HepG2 (cell line): Measurements from ENCODE around the gene NELFCD. TPM values are rescaled to one million over a fixed set of nuclear protein-coding genes. Genes with fewer than 3 reads are reported as not detected.
A peak's percentile ranks its signal among the peaks of the same experiment; 100 is the strongest.

Experiments
- GABPA ChIP-seq, 2 experiments: IDR thresholded peaks; 2 replicates each; pipeline ENCODE4 v1.6.1; 2011 to 2016; ENCODE audit warnings: low read depth in 2 of 2, low read length in 1 of 2, missing biosample characterization in 1 of 2, missing genetic modification characterization in 1 of 2
- GFI1 ChIP-seq: sonication (generic); formaldehyde crosslinking; IDR thresholded peaks from 2 replicates; pipeline ENCODE4 v1.5.0; 2020; ENCODE audit warnings: missing genetic modification reagents, mild to moderate bottlenecking, borderline replicate concordance
- HIVEP1 ChIP-seq: sonication (generic); formaldehyde crosslinking; IDR thresholded peaks from 2 replicates; pipeline ENCODE4 v1.4.0; 2020; ENCODE audit warnings: mild to moderate bottlenecking, missing genetic modification reagents
- MED8 ChIP-seq: sonication (generic); formaldehyde crosslinking; IDR thresholded peaks from 2 replicates; pipeline ENCODE4 v1.8.1; 2023; ENCODE audit warnings: mild to moderate bottlenecking, missing genetic modification reagents; ENCODE audit not compliant: insufficient replicate concordance
- NCOR1 ChIP-seq: fragments of 200-600 bp; sonication (generic); IDR thresholded peaks from 2 replicates; pipeline ENCODE4 v1.7.0; 2017; ENCODE audit warnings: antibody characterized with exemption, low read length, borderline replicate concordance
- NFATC3 ChIP-seq: sonication (generic); formaldehyde crosslinking; IDR thresholded peaks from 2 replicates; pipeline ENCODE4 v1.5.1; 2020; ENCODE audit warnings: mild to moderate bottlenecking, missing genetic modification reagents
- NONO ChIP-seq, 2 experiments: fragments of 450-650 bp in 1 of 2; sonication (generic) in 1 of 2; formaldehyde crosslinking in 1 of 2; IDR thresholded peaks in 1 of 2; conservative IDR thresholded peaks in 1 of 2; 2 replicates each; pipeline versions ENCODE4 v1.6.1 to v1.8.0; 2017 to 2022; ENCODE audit warnings: mild to moderate bottlenecking in 1 of 2, missing genetic modification reagents in 1 of 2, moderate library complexity in 1 of 2
- NR1H2 ChIP-seq: sonication (generic); formaldehyde crosslinking; IDR thresholded peaks from 2 replicates; pipeline ENCODE4 v1.8.1; 2022; ENCODE audit warnings: low read depth, missing genetic modification reagents, borderline replicate concordance
- PHF21A ChIP-seq: sonication (generic); formaldehyde crosslinking; IDR thresholded peaks from 2 replicates; pipeline ENCODE4 v1.5.0; 2020; ENCODE audit warnings: mild to moderate bottlenecking, missing genetic modification reagents
- SP1 ChIP-seq, 2 experiments: fragments of 450-650 bp in 1 of 2; sonication (generic) in 1 of 2; formaldehyde crosslinking in 1 of 2; IDR thresholded peaks; 2 replicates each; pipeline versions ENCODE4 v1.4.0 to v1.6.1; 2016 to 2020; ENCODE audit warnings: missing genetic modification reagents in 1 of 2
- ZIK1 ChIP-seq: sonication (generic); formaldehyde crosslinking; IDR thresholded peaks from 2 replicates; pipeline ENCODE4 v1.5.0; 2020; ENCODE audit warnings: mild to moderate bottlenecking, low read depth, missing genetic modification reagents, borderline replicate concordance
- ZNF124 ChIP-seq: sonication (generic); formaldehyde crosslinking; IDR thresholded peaks from 2 replicates; pipeline ENCODE4 v1.4.0; 2020; ENCODE audit warnings: missing genetic modification reagents
- ZNF24 ChIP-seq: fragments of 450-650 bp; IDR thresholded peaks from 2 replicates; pipeline ENCODE4 v1.6.1; 2017; ENCODE audit warnings: antibody characterized with exemption, mild to moderate bottlenecking
- ZNF280B ChIP-seq: sonication (generic); formaldehyde crosslinking; IDR thresholded peaks from 2 replicates; pipeline ENCODE4 v1.5.0; 2020; ENCODE audit warnings: missing genetic modification reagents, mild to moderate bottlenecking, borderline replicate concordance
- ZNF574 ChIP-seq: sonication (generic); formaldehyde crosslinking; IDR thresholded peaks from 2 replicates; pipeline ENCODE4 v1.4.0; 2020; ENCODE audit warnings: missing genetic modification reagents
- ZNF598 ChIP-seq: sonication (generic); formaldehyde crosslinking; IDR thresholded peaks from 2 replicates; pipeline ENCODE4 v1.5.1; 2020; ENCODE audit warnings: mild to moderate bottlenecking, missing genetic modification reagents, borderline replicate concordance
- ZNF619 ChIP-seq: sonication (generic); formaldehyde crosslinking; IDR thresholded peaks from 2 replicates; pipeline ENCODE4 v1.4.0; 2020; ENCODE audit warnings: mild to moderate bottlenecking, missing genetic modification reagents
- ZNF777 ChIP-seq: sonication (generic); formaldehyde crosslinking; IDR thresholded peaks from 2 replicates; pipeline ENCODE4 v1.4.0; 2020; ENCODE audit warnings: missing genetic modification reagents
- ZUFSP ChIP-seq: sonication (generic); formaldehyde crosslinking; IDR thresholded peaks from 2 replicates; pipeline ENCODE4 v1.9.0; 2021; ENCODE audit warnings: missing genetic modification reagents, mild to moderate bottlenecking, borderline replicate concordance
- polyA plus RNA-seq, 8 experiments: library from polyadenylated mRNA; depleted of rRNA in 3 of 8; stranded (reverse) in 7 of 8; unstranded in 1 of 8; fragments of >200 nt; fragmentation: Illumina TruSeq in 4 of 8; extraction: Trizol in 4 of 8; gene quantifications; 2 replicates each; pipeline versions ENCODE4 v1.2.1 to v1.2.3, GENCODE V29; 2011 to 2016; ENCODE audit warnings: low read depth in 4 of 8, missing spikeins in 1 of 8, mixed read lengths in 1 of 8; ENCODE audit not compliant: insufficient read depth in 1 of 8
- total RNA-seq, 5 experiments: library from RNA; depleted of rRNA; stranded (reverse); fragments of >200 nt; fragmentation: Illumina TruSeq; extraction: Trizol; gene quantifications; 2 replicates each; pipeline ENCODE4 v1.2.3, GENCODE V29; 2016; ENCODE audit warnings: low read depth in 1 of 5
- TF ChIP-seq, protein P1 (sequence below): sonication (generic); formaldehyde crosslinking; IDR thresholded peaks from 2 replicates; pipeline ENCODE4 v1.4.0; 2020; ENCODE audit warnings: missing genetic modification reagents

Gene NELFCD
- total and polyA plus RNA-seq, 2 of the 13 experiments (the other 11 are each of a cell fraction or from before 2014, with no cell fraction given) = 159 to 203 TPM

DNA sequence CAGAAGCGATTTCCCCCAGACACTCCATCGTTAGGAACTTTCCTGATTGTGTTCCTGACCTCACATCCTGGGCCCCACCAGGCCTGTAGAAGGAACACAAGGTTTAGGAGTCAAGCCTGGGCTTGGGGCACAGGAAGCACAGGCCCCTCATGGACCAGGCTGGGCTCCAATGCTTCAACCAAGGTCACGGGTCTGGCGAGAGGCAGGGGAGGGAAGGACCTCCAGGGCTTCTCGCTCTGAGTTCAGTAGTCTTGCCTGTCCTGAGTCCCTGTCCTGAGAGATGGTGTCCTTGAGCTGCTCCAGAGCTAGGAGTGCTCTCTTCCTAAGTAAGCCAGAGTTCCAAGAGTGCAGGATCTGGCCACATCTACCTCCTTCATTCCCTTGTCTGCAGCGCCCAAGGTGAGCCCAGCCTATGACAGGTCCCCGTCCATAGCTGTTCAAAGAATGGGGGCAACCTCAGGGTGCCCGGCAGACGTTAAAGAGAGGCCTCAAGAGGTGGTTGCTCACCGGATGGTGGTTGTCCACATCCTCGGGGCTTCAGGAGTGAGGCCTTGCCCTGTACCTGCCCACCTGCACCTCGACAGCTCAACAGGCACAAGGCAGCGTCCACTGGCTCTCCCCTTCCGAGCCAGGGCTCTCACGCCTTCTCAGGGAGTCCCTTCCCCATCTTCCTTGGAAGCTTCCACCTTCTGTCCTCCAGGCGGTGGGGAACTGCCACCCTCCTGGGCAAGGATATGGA is 36.6 kb downstream of the NELFCD start (continued):
- no peak for TF ChIP-seq ZUFSP (CRISPR knock-in tag)
- TF ChIP-seq NFATC3 (CRISPR knock-in tag) = no peak
- no peak for TF ChIP-seq PHF21A (CRISPR knock-in tag)
- TF ChIP-seq NR1H2 (CRISPR knock-in tag) = no peak
- TF ChIP-seq ZNF598 (CRISPR knock-in tag) = peak; percentile 66; the same call in 1 of the 2 replicates
- no peak for TF ChIP-seq NONO (IDR thresholded peaks at IDR 0.05)
- no peak for TF ChIP-seq NONO (CRISPR knock-in tag; conservative IDR thresholded peaks at IDR 0.05)
- TF ChIP-seq HIVEP1 (CRISPR knock-in tag) = 0 out of 2 replicates have a peak, but pooled peaks have one; percentile 32
- TF ChIP-seq NCOR1 = no peak
- peak; percentile 71; the same call in 1 of the 2 replicates for TF ChIP-seq ZIK1 (CRISPR knock-in tag)
- no peak for TF ChIP-seq SP1 (IDR thresholded peaks at IDR 0.05)
- no peak for TF ChIP-seq SP1 (CRISPR knock-in tag; IDR thresholded peaks at IDR 0.05)
- 0 out of 2 replicates have a peak, but pooled peaks have one; percentile 77 for TF ChIP-seq ZNF280B
- TF ChIP-seq GABPA (IDR thresholded peaks at IDR 0.05; ENCODE audit: low read depth, low read length) = no peak
- no peak for TF ChIP-seq GABPA (CRISPR knock-in tag; IDR thresholded peaks at IDR 0.05; ENCODE audit: low read depth)
- TF ChIP-seq ZNF777 (CRISPR knock-in tag) = no peak
- 0 out of 2 replicates have a peak, but pooled peaks have one; percentile 17 for TF ChIP-seq ZNF574
- TF ChIP-seq, protein P1, sequence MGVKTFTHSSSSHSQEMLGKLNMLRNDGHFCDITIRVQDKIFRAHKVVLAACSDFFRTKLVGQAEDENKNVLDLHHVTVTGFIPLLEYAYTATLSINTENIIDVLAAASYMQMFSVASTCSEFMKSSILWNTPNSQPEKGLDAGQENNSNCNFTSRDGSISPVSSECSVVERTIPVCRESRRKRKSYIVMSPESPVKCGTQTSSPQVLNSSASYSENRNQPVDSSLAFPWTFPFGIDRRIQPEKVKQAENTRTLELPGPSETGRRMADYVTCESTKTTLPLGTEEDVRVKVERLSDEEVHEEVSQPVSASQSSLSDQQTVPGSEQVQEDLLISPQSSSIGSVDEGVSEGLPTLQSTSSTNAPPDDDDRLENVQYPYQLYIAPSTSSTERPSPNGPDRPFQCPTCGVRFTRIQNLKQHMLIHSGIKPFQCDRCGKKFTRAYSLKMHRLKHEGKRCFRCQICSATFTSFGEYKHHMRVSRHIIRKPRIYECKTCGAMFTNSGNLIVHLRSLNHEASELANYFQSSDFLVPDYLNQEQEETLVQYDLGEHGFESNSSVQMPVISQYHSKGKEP (CRISPR knock-in tag) = no peak
- no peak for TF ChIP-seq ZNF619 (CRISPR knock-in tag)
- TF ChIP-seq GFI1 (CRISPR knock-in tag) = no peak
- TF ChIP-seq ZNF24 = no peak
- TF ChIP-seq MED8 = no peak
- TF ChIP-seq ZNF124 (CRISPR knock-in tag) = no peak
